GM21619 (cell line): ENCODE measurements around the gene RPL10A.

Experiments used
- ATAC-seq: cut with Tn5 transposase; IDR thresholded peaks from one replicate; pipeline ENCODE4 v1.9.1; 2021; ENCODE audit not compliant: unreplicated experiment

Gene RPL10A

GRCh38 chr6:35474942-35475570 lies 6.9 kb downstream of the RPL10A start:
- ATAC-seq: no peak

- ATAC-seq: no peak
Measured at GRCh38 chr6:35475573-35475972, 7.4 kb downstream of the RPL10A start.

- no peak for ATAC-seq
Measured at GRCh38 chr6:35476004-35476403, 7.8 kb downstream of the RPL10A start.

DNA sequence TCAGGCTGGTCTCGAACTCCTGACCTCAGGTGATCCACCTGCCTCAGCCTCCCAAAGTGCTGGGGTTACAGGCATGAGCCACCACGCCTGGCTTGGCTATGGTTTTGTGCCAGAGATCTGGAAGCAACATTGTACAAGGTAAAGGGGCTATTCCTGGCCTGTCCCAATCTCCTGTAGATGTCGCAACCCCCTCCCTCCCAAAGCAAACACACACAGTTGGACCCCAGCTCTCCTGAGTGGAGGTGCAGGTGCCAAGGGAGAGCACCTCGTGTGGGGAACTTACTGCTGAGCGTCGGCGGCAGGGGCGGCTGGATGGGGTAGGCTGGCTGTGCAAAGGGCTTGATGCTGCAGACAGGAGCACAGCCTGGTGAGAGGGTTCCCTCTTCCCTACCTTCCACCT lies 8.8 kb downstream of the RPL10A start:
- no peak for ATAC-seq

DNA sequence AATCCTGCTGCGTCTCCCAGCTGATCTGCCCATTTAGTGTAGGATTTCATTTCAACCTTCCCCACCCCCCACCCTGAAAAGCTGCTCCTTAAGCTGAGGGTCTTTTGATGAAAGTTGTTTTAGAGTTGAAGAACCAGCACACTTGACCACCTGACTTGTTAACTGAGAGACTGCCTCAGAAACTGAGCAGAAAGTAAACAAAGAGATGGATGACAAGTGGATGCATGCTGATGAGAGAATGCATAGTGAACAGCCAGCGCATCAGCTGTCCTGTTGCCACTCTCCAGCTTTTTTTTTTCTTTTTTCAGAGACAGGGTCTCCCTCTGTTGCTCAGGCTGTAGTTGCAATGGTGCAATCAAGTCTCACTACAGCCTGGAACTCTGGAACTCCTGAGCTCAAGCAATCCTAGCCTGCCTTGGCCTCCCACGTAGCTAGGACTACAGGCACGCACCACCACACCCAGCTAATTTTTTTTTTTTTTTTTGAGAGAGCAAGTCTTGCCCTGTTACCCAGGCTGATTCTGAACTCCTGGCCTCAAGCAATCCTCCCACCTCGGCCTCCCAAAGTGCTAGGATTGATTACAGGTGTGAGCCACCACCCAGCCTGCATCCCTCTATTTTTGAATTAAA lies 9.5 kb downstream of the RPL10A start:
- no peak for ATAC-seq

GRCh38 chr6:35478259-35478658 lies 10.1 kb downstream of the RPL10A start:
- no peak for ATAC-seq

DNA sequence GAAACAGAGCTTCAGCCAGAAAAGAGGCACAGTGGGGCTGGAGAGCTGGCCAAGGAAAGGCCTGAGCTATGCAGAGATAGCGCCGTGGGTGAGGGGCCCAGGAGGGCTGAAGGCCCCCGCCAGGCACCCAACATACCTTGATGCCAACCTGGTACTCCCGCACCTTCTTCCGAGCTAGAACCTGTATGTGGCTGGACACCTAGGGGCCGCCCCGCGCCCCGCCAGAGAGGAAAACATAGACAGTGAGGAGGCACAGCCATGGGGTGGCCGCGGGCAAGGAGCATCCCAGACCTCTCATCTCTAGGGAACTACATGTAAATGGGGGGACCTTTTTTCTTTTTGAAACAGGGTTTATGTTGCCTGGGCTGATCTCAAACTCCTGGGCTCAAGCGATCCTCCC lies 12.0 kb downstream of the RPL10A start:
- no peak for ATAC-seq

- no peak for ATAC-seq
Measured at GRCh38 chr6:35481226-35481625, 13.0 kb downstream of the RPL10A start.

DNA sequence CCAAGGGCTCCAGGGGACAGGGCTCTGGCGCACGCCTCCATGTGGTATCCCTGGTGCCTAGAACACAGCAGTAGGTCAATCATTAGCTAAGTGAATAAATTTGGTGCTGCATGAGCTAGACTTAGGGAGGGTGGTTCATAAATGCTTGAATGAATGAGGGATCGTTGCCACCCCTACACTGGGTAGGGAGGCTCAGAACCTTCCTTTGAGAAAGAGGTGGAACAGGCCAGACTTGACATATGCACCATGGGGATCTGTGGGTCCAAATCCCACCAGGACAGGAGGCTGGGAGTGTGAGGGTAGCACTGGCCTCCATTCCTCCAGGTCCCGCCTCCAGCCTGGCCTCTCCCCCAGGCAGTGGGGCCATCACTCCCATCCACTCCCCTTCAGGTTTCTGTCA lies 14.9 kb downstream of the RPL10A start:
- ATAC-seq: no peak

DNA sequence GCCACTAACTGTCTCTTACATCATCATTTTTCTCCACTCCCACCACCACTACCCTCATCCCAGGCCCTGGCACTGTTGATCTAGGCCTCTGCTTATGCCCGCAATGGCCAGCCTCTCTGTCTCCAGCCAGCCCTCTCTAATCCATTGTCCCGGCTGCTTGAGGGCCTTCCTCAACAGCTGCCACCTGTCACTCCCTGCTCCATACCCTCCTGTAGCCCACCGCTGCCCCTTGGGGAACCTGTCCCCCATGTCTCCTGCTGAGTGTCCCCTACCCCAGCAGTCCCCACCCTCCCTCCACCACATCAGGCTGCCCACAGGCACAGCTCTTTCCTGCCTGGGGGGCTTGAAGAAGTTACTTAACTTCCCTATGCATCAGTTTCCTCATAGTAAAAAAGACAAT lies 15.3 kb downstream of the RPL10A start:
- ATAC-seq: no peak

- ATAC-seq: no peak
Measured at GRCh38 chr6:35483893-35484645, 15.9 kb downstream of the RPL10A start.

- no peak for ATAC-seq
Measured at GRCh38 chr6:35484921-35485392, 16.8 kb downstream of the RPL10A start.

- ATAC-seq: no peak
Measured at GRCh38 chr6:35485402-35485877, 17.2 kb downstream of the RPL10A start.

- no peak for ATAC-seq
Measured at GRCh38 chr6:35486005-35486925, 18.1 kb downstream of the RPL10A start.

GRCh38 chr6:35487658-35488516 lies 19.7 kb downstream of the RPL10A start:
- ATAC-seq: no peak

GRCh38 chr6:35488517-35488862 lies 20.3 kb downstream of the RPL10A start:
- no peak for ATAC-seq

DNA sequence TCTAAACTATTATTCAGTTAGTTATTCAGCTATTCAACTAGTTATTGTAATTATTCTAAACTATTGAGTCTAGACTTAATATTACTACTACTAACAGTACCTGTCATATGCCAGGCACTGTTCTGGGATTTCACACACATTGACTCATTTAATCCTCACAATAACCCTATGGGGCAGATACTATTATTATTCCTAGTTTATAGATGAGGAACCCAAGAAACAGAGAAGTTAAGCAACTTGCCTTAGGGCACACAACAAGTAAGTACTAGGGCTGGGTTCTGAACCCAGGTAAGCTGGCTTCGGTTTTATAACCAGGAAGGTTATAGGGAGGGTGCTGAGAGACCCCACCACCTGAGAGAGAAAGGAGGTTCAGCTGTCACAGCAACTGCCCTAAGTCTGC lies 20.9 kb downstream of the RPL10A start:
- no peak for ATAC-seq

GRCh38 chr6:35489995-35490791 lies 22.0 kb downstream of the RPL10A start:
- no peak for ATAC-seq

- no peak for ATAC-seq
Measured at GRCh38 chr6:35490821-35491557, 22.8 kb downstream of the RPL10A start.
